HEK293T (cell line): Measurements from ENCODE around the gene SPATA31C2.

ENCODE experiments used
- BHLHE40 ChIP-seq: fragments of 450-650 bp; IDR thresholded peaks from 2 replicates; pipeline ENCODE4 v1.6.1; 2016; ENCODE audit warnings: mild to moderate bottlenecking, moderate library complexity, borderline replicate concordance
- CTBP1 ChIP-seq: fragments of 450-650 bp; IDR thresholded peaks from 2 replicates; pipeline ENCODE4 v1.6.1; 2016; ENCODE audit warnings: borderline replicate concordance
- FOXM1 ChIP-seq: fragments of 450-650 bp; IDR thresholded peaks from 2 replicates; pipeline ENCODE4 v1.6.1; 2017; ENCODE audit warnings: mild to moderate bottlenecking, borderline replicate concordance
- LEF1 ChIP-seq: fragments of 450-650 bp; IDR thresholded peaks from 2 replicates; pipeline ENCODE4 v1.6.1; 2017; ENCODE audit warnings: mild to moderate bottlenecking, borderline replicate concordance
- NFRKB ChIP-seq: fragments of 450-650 bp; IDR thresholded peaks from 2 replicates; pipeline ENCODE4 v1.6.1; 2016; ENCODE audit warnings: mild to moderate bottlenecking, moderate library complexity
- PKNOX1 ChIP-seq: fragments of 450-650 bp; IDR thresholded peaks from 2 replicates; pipeline ENCODE4 v1.6.1; 2016
- SP1 ChIP-seq: fragments of 450-650 bp; IDR thresholded peaks from 2 replicates; pipeline ENCODE4 v1.6.1; 2017
- SUZ12 ChIP-seq: fragments of 450-650 bp; IDR thresholded peaks from 2 replicates; pipeline ENCODE4 v1.6.1; 2016; ENCODE audit warnings: mild to moderate bottlenecking
- TARDBP ChIP-seq: fragments of 450-650 bp; IDR thresholded peaks from 2 replicates; pipeline ENCODE4 v1.6.1; 2016

GRCh38 chr9:88110026-88110425 lies 28.2 kb downstream of the SPATA31C2 start:
- TF ChIP-seq FOXM1 (no peak), BHLHE40 (no peak), TARDBP (no peak), SUZ12 (no peak), LEF1 (no peak), NFRKB (no peak), CTBP1 (no peak), PKNOX1 (no peak), SP1 (no peak)
